ENCODE data around the gene NLRP11. TPM values are rescaled to one million over a fixed set of nuclear protein-coding genes. Genes with fewer than 3 reads are reported as not detected.

NLRP11 gene
- total RNA-seq, 1 donor from 2014 or later = not detected

DNA sequence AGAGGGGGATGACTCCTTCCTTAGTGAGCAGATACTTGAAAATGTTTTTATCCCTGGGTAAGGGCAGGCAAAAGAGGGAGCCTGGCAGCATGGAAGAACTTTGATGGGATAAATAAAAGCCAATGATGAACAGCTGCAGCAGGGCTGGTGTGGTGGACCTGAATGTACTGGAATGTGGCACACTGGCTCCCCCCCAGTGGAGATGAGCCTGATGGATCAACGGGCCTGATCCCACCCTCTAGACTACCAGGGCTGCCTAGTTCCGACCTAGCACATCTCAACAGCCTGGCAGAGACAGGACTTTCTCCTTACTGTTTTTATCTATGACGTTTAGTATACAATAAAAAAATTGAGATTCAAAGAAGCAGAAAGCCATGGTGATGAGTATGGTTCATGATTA is 20.5 kb downstream of the NLRP11 start:
- H3K27me3 ChIP-seq = peaks cover 10% of the 10 kb centered on the region
- H3K36me3 ChIP-seq = no peaks in the 10 kb centered on the region
- H3K9me3 ChIP-seq = no peaks in the 10 kb centered on the region
- intact Hi-C loops (cut with DNase I) = no loop called here
- ATAC-seq (no peak), DNase-seq (no peak)
- TF ChIP-seq, protein P1, sequence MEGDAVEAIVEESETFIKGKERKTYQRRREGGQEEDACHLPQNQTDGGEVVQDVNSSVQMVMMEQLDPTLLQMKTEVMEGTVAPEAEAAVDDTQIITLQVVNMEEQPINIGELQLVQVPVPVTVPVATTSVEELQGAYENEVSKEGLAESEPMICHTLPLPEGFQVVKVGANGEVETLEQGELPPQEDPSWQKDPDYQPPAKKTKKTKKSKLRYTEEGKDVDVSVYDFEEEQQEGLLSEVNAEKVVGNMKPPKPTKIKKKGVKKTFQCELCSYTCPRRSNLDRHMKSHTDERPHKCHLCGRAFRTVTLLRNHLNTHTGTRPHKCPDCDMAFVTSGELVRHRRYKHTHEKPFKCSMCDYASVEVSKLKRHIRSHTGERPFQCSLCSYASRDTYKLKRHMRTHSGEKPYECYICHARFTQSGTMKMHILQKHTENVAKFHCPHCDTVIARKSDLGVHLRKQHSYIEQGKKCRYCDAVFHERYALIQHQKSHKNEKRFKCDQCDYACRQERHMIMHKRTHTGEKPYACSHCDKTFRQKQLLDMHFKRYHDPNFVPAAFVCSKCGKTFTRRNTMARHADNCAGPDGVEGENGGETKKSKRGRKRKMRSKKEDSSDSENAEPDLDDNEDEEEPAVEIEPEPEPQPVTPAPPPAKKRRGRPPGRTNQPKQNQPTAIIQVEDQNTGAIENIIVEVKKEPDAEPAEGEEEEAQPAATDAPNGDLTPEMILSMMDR (IDR thresholded peaks at IDR 0.05) = no peak
- no peaks in the 10 kb centered on the region for H3K4me1 ChIP-seq
- H3K27ac ChIP-seq = no peak overlapping the region
- H3K4me3 ChIP-seq = no peak overlapping the region

DNA sequence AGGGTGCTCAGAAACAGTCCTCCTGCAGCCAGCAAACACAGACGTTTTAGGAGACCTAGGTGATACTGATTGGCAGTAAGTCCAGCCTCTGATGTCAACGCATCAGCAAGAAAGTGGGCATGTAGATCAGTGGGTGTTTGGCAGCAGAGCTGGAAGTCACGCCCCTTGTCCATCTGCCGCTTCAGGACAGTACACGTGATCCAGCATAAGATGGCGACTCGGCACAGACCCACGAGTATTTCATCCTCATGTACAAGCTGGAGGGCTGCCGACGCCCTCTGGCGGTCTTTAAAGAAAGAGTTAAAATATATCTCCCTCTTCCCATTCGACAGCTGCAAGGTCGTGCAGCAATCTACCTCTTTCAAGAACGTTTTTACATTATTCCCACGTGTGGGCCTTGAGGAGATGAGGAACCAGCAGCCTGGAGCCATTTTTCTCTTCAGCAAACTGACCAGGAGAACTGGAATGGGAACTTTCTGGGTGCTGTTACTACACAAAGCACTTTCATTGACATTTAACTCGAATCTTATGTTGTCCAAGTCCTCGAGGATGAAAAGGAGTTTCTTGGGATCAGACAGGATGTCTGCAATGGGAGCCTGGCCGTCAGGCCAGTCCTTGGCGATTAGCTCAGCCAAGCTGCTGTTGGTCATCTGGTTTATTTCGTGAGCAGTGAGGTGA is 22.3 kb downstream of the NLRP11 start:
- intact Hi-C loops (cut with DNase I) = no loop called here
- DNase-seq = peak; percentile 66
- H3K4me3 ChIP-seq = no peak overlapping the region
- TF ChIP-seq, protein P1 (IDR thresholded peaks at IDR 0.05) = peak; percentile 39
- H3K36me3 ChIP-seq = no peaks in the 10 kb centered on the region
- H3K4me1 ChIP-seq = no peaks in the 10 kb centered on the region
- peak; percentile 78 for ATAC-seq
- H3K27me3 ChIP-seq = peaks cover 10% of the 10 kb centered on the region
- no peaks in the 10 kb centered on the region for H3K9me3 ChIP-seq
- no peak overlapping the region for H3K27ac ChIP-seq

DNA sequence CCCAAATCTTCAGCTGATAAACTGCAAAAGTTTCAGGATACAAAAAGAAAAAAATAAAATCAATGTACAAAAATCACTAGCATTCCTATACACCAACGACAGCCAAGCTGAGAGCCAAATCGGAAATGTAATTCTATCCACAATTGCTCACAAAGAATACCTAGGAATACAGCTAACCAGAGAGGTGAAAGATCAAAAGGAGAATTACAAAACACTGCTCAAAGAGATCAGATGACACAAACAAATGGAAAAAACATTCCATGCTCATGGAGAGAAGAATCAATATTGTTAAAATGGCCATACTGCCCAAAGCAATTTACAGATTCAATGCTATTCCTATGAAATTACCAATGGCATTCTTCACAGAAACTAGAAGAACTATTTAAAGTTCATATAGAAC is 29.5 kb downstream of the NLRP11 start:
- Histone ChIP-seq H3K27me3 (no peaks in the 10 kb centered on the region), H3K4me1 (no peaks in the 10 kb centered on the region), H3K27ac (no peak overlapping the region), H3K36me3 (no peaks in the 10 kb centered on the region), H3K9me3 (no peaks in the 10 kb centered on the region), H3K4me3 (no peak overlapping the region)
- TF ChIP-seq, protein P1 (IDR thresholded peaks at IDR 0.05) = no peak
- ATAC-seq (no peak), DNase-seq (no peak)
- intact Hi-C loops (cut with DNase I) = no loop called here

DNA sequence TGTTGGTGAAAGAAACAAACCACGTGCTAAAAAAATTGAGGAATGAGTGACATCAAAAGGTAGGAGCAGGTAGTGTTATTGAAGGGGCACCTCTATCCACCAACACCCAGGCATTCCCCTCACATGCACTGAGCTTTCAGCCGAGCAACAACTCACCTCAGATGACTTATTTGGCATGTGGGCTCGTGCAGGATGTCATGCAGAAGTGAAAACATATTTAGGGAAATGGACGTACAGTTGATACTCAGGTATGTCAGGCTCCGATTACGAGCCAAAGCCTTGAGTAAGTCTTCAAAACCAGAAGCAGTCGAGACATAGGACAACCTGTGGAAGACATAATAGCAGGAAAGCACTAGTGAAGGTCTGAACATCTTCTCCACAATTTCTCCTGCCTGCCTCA is 30.4 kb downstream of the NLRP11 start:
- Histone ChIP-seq H3K36me3 (no peaks in the 10 kb centered on the region), H3K4me1 (no peaks in the 10 kb centered on the region), H3K27ac (no peak overlapping the region), H3K4me3 (no peak overlapping the region), H3K9me3 (no peaks in the 10 kb centered on the region), H3K27me3 (no peaks in the 10 kb centered on the region)
- DNase-seq (no peak), ATAC-seq (no peak)
- intact Hi-C loops (cut with DNase I) = no loop called here
- TF ChIP-seq, protein P1 (IDR thresholded peaks at IDR 0.05) = no peak

DNA sequence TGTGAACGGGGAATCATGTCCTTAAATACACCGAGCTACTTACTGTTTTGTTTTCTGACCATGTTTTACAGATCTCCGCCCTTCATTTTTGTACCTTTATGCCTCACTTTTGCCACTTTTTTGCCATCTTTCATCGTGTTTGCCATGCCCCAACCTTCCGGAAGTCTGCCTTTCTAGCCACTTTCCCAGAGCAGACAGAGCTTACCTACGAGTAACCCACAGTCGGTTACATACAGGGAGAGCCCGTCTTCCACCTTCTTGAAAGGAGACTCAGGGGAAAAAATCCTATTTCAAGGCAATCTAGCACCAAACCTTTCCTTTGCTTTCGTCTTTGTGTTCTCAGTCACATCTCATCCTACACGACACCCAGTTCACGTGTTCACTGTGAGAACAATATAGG is 36.8 kb downstream of the NLRP11 start:
- no peak overlapping the region for H3K4me3 ChIP-seq
- no peaks in the 10 kb centered on the region for H3K9me3 ChIP-seq
- DNase-seq = no peak
- ATAC-seq = no peak
- intact Hi-C loops (cut with DNase I) = no loop called here
- TF ChIP-seq, protein P1 (IDR thresholded peaks at IDR 0.05) = no peak
- H3K27me3 ChIP-seq = no peaks in the 10 kb centered on the region
- no peaks in the 10 kb centered on the region for H3K36me3 ChIP-seq
- no peaks in the 10 kb centered on the region for H3K4me1 ChIP-seq
- no peak overlapping the region for H3K27ac ChIP-seq

DNA sequence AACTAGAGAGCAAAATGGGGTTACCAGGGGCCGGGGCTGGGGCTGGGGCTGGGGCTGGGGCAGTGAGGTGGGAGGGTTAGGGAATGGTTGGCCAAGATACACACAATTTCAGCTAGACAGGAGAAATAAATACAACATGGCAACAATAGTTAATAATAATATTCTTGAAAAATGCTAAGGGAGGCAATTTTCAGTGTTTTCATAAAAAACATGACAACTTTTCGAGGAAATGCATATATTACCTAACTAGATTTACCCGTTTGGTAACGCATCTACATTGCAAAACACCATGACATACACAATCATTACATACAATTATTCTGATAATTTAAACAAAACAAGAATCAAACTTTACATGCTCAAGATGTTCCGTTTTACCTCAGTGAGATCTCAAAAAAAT is 50.7 kb downstream of the NLRP11 start:
- ATAC-seq = no peak
- Histone ChIP-seq H3K27me3 (peaks cover 8% of the 10 kb centered on the region), H3K4me3 (no peak overlapping the region), H3K27ac (no peak overlapping the region), H3K36me3 (no peaks in the 10 kb centered on the region), H3K9me3 (no peaks in the 10 kb centered on the region), H3K4me1 (no peaks in the 10 kb centered on the region)
- TF ChIP-seq, protein P1 (IDR thresholded peaks at IDR 0.05) = no peak
- intact Hi-C loops (cut with DNase I) = no loop called here
- no peak for DNase-seq

Data from upper lobe of right lung (tissue), 1 donor.